C4-2B (cell line): ENCODE measurements around the gene SOCS6.

Experiments
- CTCF ChIP-seq: fragments of 450-650 bp; conservative IDR thresholded peaks from 2 replicates; pipeline ENCODE4 v1.5.1; 2017; ENCODE audit warnings: mild to moderate bottlenecking
- ZFX ChIP-seq: fragments of 450-650 bp; IDR thresholded peaks from 2 replicates; pipeline ENCODE4 v1.6.1; 2017

- TF ChIP-seq CTCF (no peak), ZFX (no peak)
Measured at GRCh38 chr18:70328169-70328568, 39.3 kb downstream of the SOCS6 start.
